ENCODE data around the gene TXN.
"Not testable (repeated sequence)": the region's sequence is repeated elsewhere in the genome, so short reads cannot be mapped to it uniquely, and the experiment has no call there.

TXN gene

GRCh38 chr9:110207071-110207641 lies 49.2 kb downstream of the TXN start:
- in situ Hi-C loops (cut with MboI; ENCODE audit: low sequenced_read_pairs, unreplicated experiment), result loop anchor here (25.0 kb wide), 1 partner anchor 405 kb away; no protein-coding TSS in a partner anchor
- no peak for TF ChIP-seq CTCF (IDR thresholded peaks at IDR 0.05; ENCODE audit: borderline replicate concordance, control extremely low read depth, extremely low read depth, insufficient read depth, missing control alignments)
- DNase-seq (ENCODE audit: low spot score), result no peak

DNA sequence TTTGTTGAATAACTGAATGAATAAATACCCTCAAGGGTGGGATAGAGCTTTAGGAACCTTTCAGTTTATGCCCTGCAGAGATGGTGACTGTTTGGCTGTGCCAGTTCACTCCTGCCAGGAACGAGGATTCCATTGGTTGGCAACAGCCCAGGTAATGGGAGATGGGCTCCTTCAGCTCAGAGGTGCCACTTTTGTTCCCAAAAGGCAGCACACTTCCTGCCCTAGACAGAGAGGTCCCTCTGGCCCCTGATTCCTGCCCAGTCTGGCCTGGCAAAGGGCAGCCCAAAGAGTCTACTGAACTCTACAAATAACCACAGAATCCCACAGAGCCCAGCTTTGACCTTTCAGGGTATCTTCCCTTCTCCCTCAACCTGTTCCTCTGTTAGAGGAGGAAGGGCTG lies 49.9 kb downstream of the TXN start:
- no peak for TF ChIP-seq CTCF (IDR thresholded peaks at IDR 0.05; ENCODE audit: borderline replicate concordance, control extremely low read depth, extremely low read depth, insufficient read depth, missing control alignments)
- no peak for DNase-seq (ENCODE audit: low spot score)
- in situ Hi-C loops (cut with MboI; ENCODE audit: low sequenced_read_pairs, unreplicated experiment), result loop anchor here (25.0 kb wide), 1 partner anchor 406 kb away; no protein-coding TSS in a partner anchor

DNA sequence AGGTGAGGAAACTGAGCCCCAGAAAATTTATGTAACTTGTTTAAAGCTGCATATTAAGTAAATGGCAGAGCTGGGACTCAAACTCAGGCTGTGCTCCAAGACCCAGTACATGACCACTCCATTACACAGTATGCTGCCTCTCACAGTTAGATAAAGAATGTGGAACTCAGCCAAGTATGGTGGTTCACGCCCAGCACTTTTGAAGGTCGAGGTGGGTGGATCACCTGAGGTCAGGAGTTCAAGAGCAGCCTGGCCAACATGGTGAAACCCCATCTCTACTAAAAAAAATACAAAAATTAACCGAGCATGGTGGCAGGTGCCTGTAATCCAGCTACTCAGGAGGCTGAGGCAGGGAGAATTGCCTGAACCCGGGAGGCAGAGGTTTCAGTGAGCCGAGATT lies 50.7 kb downstream of the TXN start:
- DNase-seq (ENCODE audit: low spot score), result not testable (repeated sequence)
- in situ Hi-C loops (cut with MboI; ENCODE audit: low sequenced_read_pairs, unreplicated experiment), result loop anchor here (25.0 kb wide), 1 partner anchor 407 kb away; no protein-coding TSS in a partner anchor

DNA sequence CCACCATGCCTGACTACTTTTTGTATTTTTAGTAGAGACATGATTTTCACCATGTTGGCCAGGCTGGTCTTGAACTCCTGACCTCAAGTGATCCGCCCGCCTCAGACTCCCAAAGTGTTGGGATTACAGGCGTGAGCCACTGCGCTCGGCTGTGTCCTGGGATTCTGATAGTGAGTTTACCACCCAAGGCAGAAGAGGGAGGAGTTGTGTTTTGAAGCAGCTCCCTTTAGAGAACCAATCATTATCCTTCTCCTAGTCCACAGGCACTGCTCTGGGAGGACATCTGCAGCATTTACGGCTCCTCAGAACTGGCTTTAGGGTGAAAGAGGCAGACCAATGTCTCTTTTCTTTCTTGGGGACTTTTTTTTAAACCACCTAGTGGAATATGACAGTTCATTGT lies 54.1 kb downstream of the TXN start:
- no peak for TF ChIP-seq CTCF (IDR thresholded peaks at IDR 0.05; ENCODE audit: borderline replicate concordance, control extremely low read depth, extremely low read depth, insufficient read depth, missing control alignments)
- in situ Hi-C loops (cut with MboI; ENCODE audit: low sequenced_read_pairs, unreplicated experiment), result loop anchor here (25.0 kb wide), 1 partner anchor 410 kb away; no protein-coding TSS in a partner anchor
- DNase-seq (ENCODE audit: low spot score), result no peak

DNA sequence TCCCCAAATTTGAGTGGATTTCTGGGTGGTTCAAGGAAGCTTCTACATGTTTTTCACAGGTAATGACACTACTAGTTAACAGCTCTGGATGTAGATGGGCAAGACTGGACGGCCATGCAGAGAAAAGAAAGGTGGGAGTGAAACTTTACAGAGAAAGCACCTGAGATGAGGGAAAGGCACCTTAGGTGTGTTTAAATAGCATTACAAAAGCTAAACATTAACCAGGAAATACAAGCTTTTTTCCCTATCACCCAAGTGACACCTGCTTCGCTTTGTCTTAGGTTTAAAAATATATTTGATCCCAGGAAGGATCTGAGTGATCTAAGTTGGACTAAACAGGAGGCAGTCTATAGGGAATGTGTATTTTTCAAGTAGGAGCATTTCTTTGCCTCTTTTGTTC lies 56.7 kb downstream of the TXN start:
- no peak for DNase-seq (ENCODE audit: low spot score)
- TF ChIP-seq CTCF (IDR thresholded peaks at IDR 0.05; ENCODE audit: borderline replicate concordance, control extremely low read depth, extremely low read depth, insufficient read depth, missing control alignments), result no peak
- in situ Hi-C loops (cut with MboI; ENCODE audit: low sequenced_read_pairs, unreplicated experiment), result loop anchor here (25.0 kb wide), 3 partner anchors 413 to 1088 kb away; no protein-coding TSS in a partner anchor

GRCh38 chr9:110198357-110198756 lies 58.0 kb downstream of the TXN start:
- no peak for TF ChIP-seq CTCF (IDR thresholded peaks at IDR 0.05; ENCODE audit: borderline replicate concordance, control extremely low read depth, extremely low read depth, insufficient read depth, missing control alignments)
- no peak for DNase-seq (ENCODE audit: low spot score)
- in situ Hi-C loops (cut with MboI; ENCODE audit: low sequenced_read_pairs, unreplicated experiment), result loop anchor here (25.0 kb wide), 2 partner anchors 611 to 1089 kb away; no protein-coding TSS in a partner anchor

DNA sequence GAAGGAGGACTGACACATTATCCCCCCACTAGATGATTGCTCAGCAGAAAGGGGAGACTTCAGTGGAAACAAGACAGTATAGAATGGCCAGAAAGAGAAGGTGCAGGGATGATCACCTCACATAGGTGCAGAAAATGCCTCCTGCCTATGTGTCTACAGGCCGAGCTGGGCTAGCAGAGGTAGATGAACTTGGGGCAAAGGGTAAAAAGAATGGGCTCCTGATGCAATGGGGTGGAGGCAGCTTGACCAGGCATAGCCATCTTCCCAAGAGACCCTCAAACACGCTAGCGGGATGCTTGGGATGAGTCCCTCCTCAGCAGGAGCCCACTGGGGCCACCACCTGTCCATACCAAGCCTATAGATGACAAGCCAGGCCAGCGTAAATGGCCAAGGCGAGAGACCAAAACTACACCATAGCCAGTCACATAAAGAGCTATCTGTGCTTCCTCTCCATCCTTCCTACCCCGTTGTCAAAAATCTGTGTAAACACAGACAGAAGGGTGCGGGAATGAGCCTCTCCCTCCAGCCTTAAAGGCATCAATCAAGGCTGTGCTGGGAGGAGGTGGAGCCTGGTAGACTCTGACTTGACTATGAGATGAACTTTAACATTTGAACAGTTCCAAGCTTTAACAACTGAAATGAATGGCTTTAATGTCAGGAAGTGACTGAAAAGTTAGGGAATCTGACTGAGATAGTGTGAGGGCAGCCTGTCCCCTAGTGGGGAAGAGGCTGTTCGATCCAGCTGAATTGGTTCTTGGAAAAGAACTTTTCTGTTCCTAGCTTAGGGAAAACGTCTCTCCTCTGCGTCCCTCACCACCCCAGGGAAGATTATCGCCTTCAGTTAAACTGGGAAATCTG lies 58.7 kb downstream of the TXN start:
- in situ Hi-C loops (cut with MboI; ENCODE audit: low sequenced_read_pairs, unreplicated experiment), result loop anchor here (25.0 kb wide), 2 partner anchors 610 to 1090 kb away; no protein-coding TSS in a partner anchor
- TF ChIP-seq CTCF (IDR thresholded peaks at IDR 0.05; ENCODE audit: borderline replicate concordance, control extremely low read depth, extremely low read depth, insufficient read depth, missing control alignments), result no peak
- DNase-seq (ENCODE audit: low spot score), result no peak

- DNase-seq (ENCODE audit: low spot score), result not testable (repeated sequence)
- in situ Hi-C loops (cut with MboI; ENCODE audit: low sequenced_read_pairs, unreplicated experiment), result loop anchor here (25.0 kb wide), 2 partner anchors 609 to 1091 kb away; no protein-coding TSS in a partner anchor
Measured at GRCh38 chr9:110196084-110196499, 60.2 kb downstream of the TXN start.
